ENCODE data around the gene LEKR1. TPM values are rescaled to one million over a fixed set of nuclear protein-coding genes. Genes with fewer than 3 reads are reported as not detected.

LEKR1 gene
- total RNA-seq, 1 experiment from 2014 or later: 5.1 TPM

GRCh38 chr3:156782921-156783320 is 43.2 kb upstream of the LEKR1 start:
- H3K4me3 Mint-ChIP-seq (ENCODE audit: low read depth, unreplicated experiment): no peak overlapping the region
- intact Hi-C loops (cut with micrococcal nuclease; ENCODE audit: unreplicated experiment): no loop called here

GRCh38 chr3:156787001-156787400 is 39.2 kb upstream of the LEKR1 start:
- Mint-ChIP-seq H3K9me3 (ENCODE audit: low read depth, unreplicated experiment) (no peaks in the 10 kb centered on the region), H3K36me3 (ENCODE audit: insufficient read depth, unreplicated experiment) (no peaks in the 10 kb centered on the region), H3K27ac (ENCODE audit: unreplicated experiment) (peak overlapping the region; percentile 52), H3K4me1 (ENCODE audit: low read depth, unreplicated experiment) (peaks cover 32% of the 10 kb centered on the region), H3K27me3 (ENCODE audit: unreplicated experiment) (no peaks in the 10 kb centered on the region), H3K4me3 (ENCODE audit: low read depth, unreplicated experiment) (no peak overlapping the region)
- BruUV-seq (replicated peaks): no TSS peak
- TF ChIP-seq CTCF (IDR thresholded peaks at IDR 0.05; ENCODE audit: unreplicated experiment): no peak
- DNase-seq: no peak
- CTCF ChIA-PET: no interaction called here
- intact Hi-C loops (cut with micrococcal nuclease; ENCODE audit: unreplicated experiment): no loop called here

More at GRCh38 chr3:156782921-156783320, 43.2 kb upstream of the LEKR1 start:
- no peak overlapping the region for H3K27ac Mint-ChIP-seq (ENCODE audit: unreplicated experiment)
- CTCF ChIA-PET: interaction anchor here (0.5 kb wide), 1 partner anchor 215 kb away, joined by 3 read pairs; no protein-coding TSS in a partner anchor
- no peaks in the 10 kb centered on the region for H3K27me3 Mint-ChIP-seq (ENCODE audit: unreplicated experiment)
- no TSS peak for BruUV-seq (replicated peaks)
- TF ChIP-seq CTCF (IDR thresholded peaks at IDR 0.05; ENCODE audit: unreplicated experiment): no peak
- no peak for DNase-seq
- H3K4me1 Mint-ChIP-seq (ENCODE audit: low read depth, unreplicated experiment): peaks cover 28% of the 10 kb centered on the region
- no peaks in the 10 kb centered on the region for H3K9me3 Mint-ChIP-seq (ENCODE audit: low read depth, unreplicated experiment)
- no peaks in the 10 kb centered on the region for H3K36me3 Mint-ChIP-seq (ENCODE audit: insufficient read depth, unreplicated experiment)

- Mint-ChIP-seq H3K27me3 (ENCODE audit: unreplicated experiment) (no peaks in the 10 kb centered on the region), H3K9me3 (ENCODE audit: low read depth, unreplicated experiment) (no peaks in the 10 kb centered on the region), H3K4me3 (ENCODE audit: low read depth, unreplicated experiment) (no peak overlapping the region), H3K4me1 (ENCODE audit: low read depth, unreplicated experiment) (peaks cover 38% of the 10 kb centered on the region), H3K27ac (ENCODE audit: unreplicated experiment) (peak overlapping the region; percentile 32), H3K36me3 (ENCODE audit: insufficient read depth, unreplicated experiment) (no peaks in the 10 kb centered on the region)
- CTCF ChIA-PET: no interaction called here
- peak; percentile 17 for DNase-seq
- no TSS peak for BruUV-seq (replicated peaks)
- intact Hi-C loops (cut with micrococcal nuclease; ENCODE audit: unreplicated experiment): no loop called here
- no peak for TF ChIP-seq CTCF (IDR thresholded peaks at IDR 0.05; ENCODE audit: unreplicated experiment)
Measured at GRCh38 chr3:156787926-156788663, 38.1 kb upstream of the LEKR1 start.

- intact Hi-C loops (cut with micrococcal nuclease; ENCODE audit: unreplicated experiment): no loop called here
- Mint-ChIP-seq H3K4me1 (ENCODE audit: low read depth, unreplicated experiment) (peaks cover 42% of the 10 kb centered on the region), H3K4me3 (ENCODE audit: low read depth, unreplicated experiment) (no peak overlapping the region), H3K27ac (ENCODE audit: unreplicated experiment) (no peak overlapping the region), H3K9me3 (ENCODE audit: low read depth, unreplicated experiment) (no peaks in the 10 kb centered on the region), H3K27me3 (ENCODE audit: unreplicated experiment) (no peaks in the 10 kb centered on the region), H3K36me3 (ENCODE audit: insufficient read depth, unreplicated experiment) (no peaks in the 10 kb centered on the region)
- no peak for TF ChIP-seq CTCF (IDR thresholded peaks at IDR 0.05; ENCODE audit: unreplicated experiment)
- BruUV-seq (replicated peaks): no TSS peak
- DNase-seq: no peak
- CTCF ChIA-PET: no interaction called here
Measured at GRCh38 chr3:156788846-156789245, 37.3 kb upstream of the LEKR1 start.
